OCI-LY7 (cell line): ENCODE measurements around the gene HMGA1. TPM values are rescaled to one million over a fixed set of nuclear protein-coding genes. Genes with fewer than 3 reads are reported as not detected.
A peak's percentile ranks its signal among the peaks of the same experiment; 100 is the strongest.

Experiments
- BruUV-seq: library from RNA; stranded (reverse); fragments of 400-500 nt; replicated peaks from 2 replicates; lab custom pipeline; 2021; lab: Mats Ljungman, UMichigan
- CTCF ChIA-PET: fragments of 300-600 bp; sonication (Branson Sonifier 250); formaldehyde crosslinking; loops from one replicate; lab custom pipeline; 2022; ENCODE audit warnings: antibody characterized with exemption; ENCODE audit not compliant: unreplicated experiment; lab: Charles Lee
- POLR2A ChIA-PET: fragments of 300-600 bp; sonication (Branson Sonifier 250); formaldehyde crosslinking; loops from one replicate; lab custom pipeline; 2022; ENCODE audit warnings: antibody characterized with exemption; lab: Charles Lee
- DNase-seq: peaks from one replicate; pipeline ENCODE4 v3.0.0-alpha.2; 2015; ENCODE audit warnings: low spot score
- H2AFZ ChIP-seq: fragments of 200-600 bp; sonication (generic), shearing (Covaris generic); 2 replicates; pipeline ENCODE4 v1.6.1; 2014; ENCODE audit warnings: mild to moderate bottlenecking, antibody characterized with exemption, low read length, moderate library complexity
- H3K27ac ChIP-seq: fragments of 200-600 bp; sonication (generic); 2 replicates; pipeline ENCODE4 v1.5.1; 2014; ENCODE audit warnings: mixed run types, low read depth, mild to moderate bottlenecking, moderate library complexity, low read length, inconsistent platforms; ENCODE audit not compliant: poor library complexity, severe bottlenecking
- H3K36me3 ChIP-seq: fragments of 200-600 bp; sonication (generic); 2 replicates; pipeline ENCODE4 v1.6.1; 2014; ENCODE audit warnings: mild to moderate bottlenecking, antibody characterized with exemption, low read length, moderate library complexity, mixed read lengths; ENCODE audit not compliant: insufficient read depth
- H3K4me1 ChIP-seq: fragments of 200-600 bp; sonication (generic); 2 replicates; pipeline ENCODE4 v1.5.1; 2014; ENCODE audit warnings: mild to moderate bottlenecking, low read length; ENCODE audit not compliant: insufficient read depth, poor library complexity, severe bottlenecking
- H3K4me2 ChIP-seq: fragments of 200-600 bp; sonication (generic); 2 replicates; pipeline ENCODE4 v1.6.1; 2014; ENCODE audit warnings: mild to moderate bottlenecking, low read length
- H3K4me3 ChIP-seq: fragments of 200-600 bp; sonication (generic); 2 replicates; pipeline ENCODE4 v1.5.1; 2014; ENCODE audit warnings: mild to moderate bottlenecking, low read depth, low read length; ENCODE audit not compliant: poor library complexity, severe bottlenecking
- H3K79me2 ChIP-seq: fragments of 200-600 bp; sonication (generic); 2 replicates; pipeline ENCODE4 v1.6.1; 2016; ENCODE audit warnings: low read depth, mild to moderate bottlenecking, low read length, moderate library complexity, mixed read lengths; ENCODE audit not compliant: insufficient read depth
- H3K9me2 ChIP-seq: fragments of 200-600 bp; sonication (generic); 2 replicates; pipeline ENCODE4 v1.6.1; 2016; ENCODE audit warnings: mild to moderate bottlenecking, low read length, mixed read lengths; ENCODE audit not compliant: insufficient read depth
- H3K9me3 ChIP-seq: fragments of 200-600 bp; sonication (generic); 2 replicates; pipeline ENCODE4 v1.6.1; 2014; ENCODE audit warnings: mild to moderate bottlenecking, mixed run types, low read length, mixed read lengths
- H4K20me1 ChIP-seq: fragments of 200-600 bp; sonication (generic); 2 replicates; pipeline ENCODE4 v1.6.1; 2014; ENCODE audit warnings: mild to moderate bottlenecking, antibody characterized with exemption, low read length, moderate library complexity, mixed read lengths; ENCODE audit not compliant: insufficient read depth
- EZH2phosphoT487 ChIP-seq: fragments of 200-600 bp; sonication (generic); IDR thresholded peaks from 2 replicates; pipeline ENCODE4 v1.6.1; 2018; ENCODE audit warnings: low read depth, borderline replicate concordance, mild to moderate bottlenecking, mixed run types, antibody characterized with exemption, low read length, moderate library complexity, mixed read lengths
- intact Hi-C: fragments of 100-400 bp; cut with micrococcal nuclease; formaldehyde crosslinking; loops from one replicate; pipeline ENCODE4 v1.10.0; 2022; ENCODE audit not compliant: unreplicated experiment
- total RNA-seq, 2 experiments: library from RNA; depleted of rRNA in 1 of 2; stranded (reverse); fragments of >200 nt in 1 of 2; shearing (Covaris generic) in 1 of 2; gene quantifications; 2 replicates each; pipeline ENCODE4 v1.2.3, GENCODE V29; 2014 to 2022
- TF ChIP-seq, protein P1 (sequence below): fragments of 200-600 bp; sonication (generic); conservative IDR thresholded peaks from 2 replicates; pipeline ENCODE4 v1.5.1; 2014; ENCODE audit warnings: mild to moderate bottlenecking, antibody characterized with exemption, low read length, moderate library complexity, mixed read lengths

Gene HMGA1
- total RNA-seq, 2 experiments from 2014 or later, result 435 to 764 TPM

DNA sequence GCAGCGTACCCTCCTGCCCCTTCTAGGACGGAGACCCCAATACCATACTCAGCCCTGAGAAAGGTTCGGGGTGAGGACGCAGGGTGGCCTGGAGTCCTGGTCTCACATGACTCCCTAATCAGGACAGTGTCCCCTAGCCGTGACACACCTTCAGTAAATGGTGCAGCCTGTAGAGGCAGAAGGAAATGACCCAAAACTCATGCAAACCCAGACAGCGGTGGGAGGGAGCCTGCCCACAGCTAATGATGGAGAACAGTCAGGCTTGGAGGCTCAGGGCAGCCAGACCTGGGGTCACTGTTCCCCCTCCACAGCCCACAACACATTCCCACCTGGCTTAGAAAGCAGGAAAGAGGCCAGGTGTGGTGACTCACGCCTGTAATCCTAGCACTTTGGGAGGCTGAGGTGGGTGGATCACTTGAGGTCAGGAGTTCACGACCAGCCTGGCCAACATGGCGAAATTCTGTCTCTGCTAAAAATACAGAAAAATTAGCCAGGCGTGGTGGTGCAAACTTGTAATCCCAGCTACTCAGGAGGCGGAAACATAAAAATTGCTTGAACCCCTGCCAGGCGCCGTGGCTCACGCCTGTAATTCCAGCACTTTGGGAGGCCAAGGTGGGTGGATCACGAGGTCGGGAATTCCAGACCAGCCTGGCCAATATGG, 8.8 kb upstream of the HMGA1 start:
- Histone ChIP-seq H3K79me2 (no peaks in the 10 kb centered on the region), H3K4me1 (peaks cover 38% of the 10 kb centered on the region), H3K4me3 (peak overlapping the region; percentile 5), H2AFZ (no peak overlapping the region), H4K20me1 (no peaks in the 10 kb centered on the region), H3K27ac (no peak overlapping the region), H3K4me2 (peak overlapping the region; percentile 55), H3K9me2 (no peaks in the 10 kb centered on the region), H3K9me3 (no peaks in the 10 kb centered on the region), H3K36me3 (no peaks in the 10 kb centered on the region)
- TF ChIP-seq, protein P1, sequence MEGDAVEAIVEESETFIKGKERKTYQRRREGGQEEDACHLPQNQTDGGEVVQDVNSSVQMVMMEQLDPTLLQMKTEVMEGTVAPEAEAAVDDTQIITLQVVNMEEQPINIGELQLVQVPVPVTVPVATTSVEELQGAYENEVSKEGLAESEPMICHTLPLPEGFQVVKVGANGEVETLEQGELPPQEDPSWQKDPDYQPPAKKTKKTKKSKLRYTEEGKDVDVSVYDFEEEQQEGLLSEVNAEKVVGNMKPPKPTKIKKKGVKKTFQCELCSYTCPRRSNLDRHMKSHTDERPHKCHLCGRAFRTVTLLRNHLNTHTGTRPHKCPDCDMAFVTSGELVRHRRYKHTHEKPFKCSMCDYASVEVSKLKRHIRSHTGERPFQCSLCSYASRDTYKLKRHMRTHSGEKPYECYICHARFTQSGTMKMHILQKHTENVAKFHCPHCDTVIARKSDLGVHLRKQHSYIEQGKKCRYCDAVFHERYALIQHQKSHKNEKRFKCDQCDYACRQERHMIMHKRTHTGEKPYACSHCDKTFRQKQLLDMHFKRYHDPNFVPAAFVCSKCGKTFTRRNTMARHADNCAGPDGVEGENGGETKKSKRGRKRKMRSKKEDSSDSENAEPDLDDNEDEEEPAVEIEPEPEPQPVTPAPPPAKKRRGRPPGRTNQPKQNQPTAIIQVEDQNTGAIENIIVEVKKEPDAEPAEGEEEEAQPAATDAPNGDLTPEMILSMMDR, result no peak
- TF ChIP-seq EZH2phosphoT487, result no peak
- ChIA-PET CTCF (interaction anchor here (0.6 to 1.0 kb wide), 2 partner anchors 32 to 460 kb away, joined by 3 to 4 read pairs; no protein-coding TSS in a partner anchor), POLR2A (interaction anchor here (0.7 to 1.0 kb wide), 2 partner anchors 9 to 172 kb away, joined by 3 read pairs; partner anchors contain the start of gene HMGA1)
- BruUV-seq, result no TSS peak
- intact Hi-C loops, result no loop called here
- no peak for DNase-seq

DNA sequence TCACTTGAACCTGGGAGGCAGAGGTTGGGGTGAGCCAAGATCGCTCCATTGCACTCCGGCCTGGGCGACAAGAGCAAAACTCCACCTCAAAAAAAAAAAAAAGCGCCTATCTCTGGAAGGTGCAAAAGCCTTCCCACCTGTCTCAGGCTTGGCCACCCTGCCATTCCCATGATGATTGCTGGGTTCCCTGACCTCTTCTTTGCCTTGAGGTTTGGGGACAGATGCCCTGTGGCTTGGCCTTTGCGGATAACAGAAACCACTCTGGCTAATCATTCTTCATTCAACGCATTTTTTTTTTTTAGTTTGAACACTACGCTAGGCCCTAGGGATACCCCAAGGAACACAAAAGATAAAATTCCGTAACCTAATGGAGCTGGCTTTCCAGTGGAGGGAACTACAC, 6.8 kb upstream of the HMGA1 start:
- Histone ChIP-seq H3K9me2 (no peaks in the 10 kb centered on the region), H3K79me2 (no peaks in the 10 kb centered on the region), H3K4me1 (peaks cover 23% of the 10 kb centered on the region), H3K9me3 (no peaks in the 10 kb centered on the region), H3K4me2 (no peak overlapping the region), H3K36me3 (no peaks in the 10 kb centered on the region), H2AFZ (no peak overlapping the region), H3K27ac (no peak overlapping the region), H3K4me3 (no peak overlapping the region), H4K20me1 (no peaks in the 10 kb centered on the region)
- no TSS peak for BruUV-seq
- intact Hi-C loops, result loop anchor here (10.0 kb wide), 1 partner anchor 445 kb away; no protein-coding TSS in a partner anchor
- POLR2A ChIA-PET, result no interaction called here
- no peak for DNase-seq
- CTCF ChIA-PET, result no interaction called here
- TF ChIP-seq EZH2phosphoT487, result no peak
- TF ChIP-seq, protein P1, result no peak
